Osteoblast (primary cell): ENCODE results near the gene BMP10. TPM values are rescaled to one million over a fixed set of nuclear protein-coding genes. Genes with fewer than 3 reads are reported as not detected.

Source experiments
- DNase-seq: peaks from one replicate; pipeline ENCODE4 v3.0.0; 2011; ENCODE audit warnings: low spot score, mixed read lengths; ENCODE audit not compliant: insufficient read length; ENCODE audit errors: missing footprints
- H2AFZ ChIP-seq: 2 replicates; pipeline ENCODE4 v1.6.0; 2011; ENCODE audit warnings: mild to moderate bottlenecking, low read length
- H3K27ac ChIP-seq: 2 replicates; pipeline ENCODE4 v1.5.1; 2011; ENCODE audit warnings: mild to moderate bottlenecking, low read depth, low read length, moderate library complexity
- H3K27me3 ChIP-seq: 2 replicates; pipeline ENCODE4 v1.6.0; 2012; ENCODE audit warnings: mild to moderate bottlenecking, control low read depth, inconsistent platforms, low read length, moderate library complexity; ENCODE audit not compliant: insufficient read depth
- H3K36me3 ChIP-seq: 2 replicates; pipeline ENCODE4 v1.5.1; 2011; ENCODE audit warnings: mild to moderate bottlenecking, low read length, control low read depth, moderate library complexity; ENCODE audit not compliant: insufficient read depth
- H3K4me1 ChIP-seq: 2 replicates; pipeline ENCODE4 v1.5.1; 2011; ENCODE audit warnings: mild to moderate bottlenecking, low read length, control low read depth, moderate library complexity; ENCODE audit not compliant: insufficient read depth
- H3K4me2 ChIP-seq: 2 replicates; pipeline ENCODE4 v1.6.0; 2011; ENCODE audit warnings: mild to moderate bottlenecking, low read length; ENCODE audit not compliant: insufficient read depth
- H3K4me3 ChIP-seq: fragments of 200-600 bp; sonication (generic); 3 replicates; pipeline ENCODE4 v1.5.1; 2012; ENCODE audit warnings: mild to moderate bottlenecking, low read length, inconsistent platforms; ENCODE audit not compliant: insufficient read depth
- H3K79me2 ChIP-seq: 2 replicates; pipeline ENCODE4 v1.6.0; 2012; ENCODE audit warnings: mild to moderate bottlenecking, low read length, control low read depth, inconsistent platforms; ENCODE audit not compliant: insufficient read depth
- H3K9me3 ChIP-seq: 2 replicates; pipeline ENCODE4 v1.5.1; 2011; ENCODE audit warnings: low read depth, low read length, control low read depth
- H4K20me1 ChIP-seq: 2 replicates; pipeline ENCODE4 v1.6.0; 2012; ENCODE audit warnings: mild to moderate bottlenecking, low read length, control low read depth; ENCODE audit not compliant: insufficient read depth
- CTCF ChIP-seq: IDR thresholded peaks from 2 replicates; pipeline ENCODE4 v1.5.1; 2011; ENCODE audit warnings: mild to moderate bottlenecking, low read depth, low read length, moderate library complexity; ENCODE audit errors: extremely low read depth
- total RNA-seq: library from RNA; depleted of rRNA; stranded (reverse); fragments of >200 nt; gene quantifications from 2 replicates; pipeline ENCODE4 v1.2.3, GENCODE V29; 2012

Gene BMP10
- total RNA-seq = not detected in 2 replicates

GRCh38 chr2:68871159-68871764 is at the start of gene BMP10:
Gene BMP10 (minus strand): TSS chr2:68871397. CDS start chr2:68871358, 39 bp downstream.
- no peak for TF ChIP-seq CTCF
- no peak within 1 kb of the TSS for H3K4me2 ChIP-seq
- no peaks in the 10 kb centered on the region for H4K20me1 ChIP-seq
- DNase-seq = no peak
- H3K4me3 ChIP-seq = no peak within 1 kb of the TSS
- H3K79me2 ChIP-seq = no peaks in the 10 kb centered on the region
- H3K27ac ChIP-seq = no peak within 1 kb of the TSS
- no peaks in the 10 kb centered on the region for H3K4me1 ChIP-seq
- H3K27me3 ChIP-seq = peaks cover 24% of the 10 kb centered on the region
- H3K9me3 ChIP-seq = no peaks in the 10 kb centered on the region
- H3K36me3 ChIP-seq = no peaks in the 10 kb centered on the region
- no peak within 1 kb of the TSS for H2AFZ ChIP-seq

GRCh38 chr2:68920481-68921170 is 49.4 kb upstream of the BMP10 start:
- Histone ChIP-seq H3K4me3 (no peak overlapping the region), H4K20me1 (no peaks in the 10 kb centered on the region), H2AFZ (no peak overlapping the region), H3K27ac (no peak overlapping the region), H3K27me3 (peaks cover 5% of the 10 kb centered on the region), H3K4me1 (no peaks in the 10 kb centered on the region), H3K36me3 (no peaks in the 10 kb centered on the region), H3K9me3 (no peaks in the 10 kb centered on the region), H3K79me2 (no peaks in the 10 kb centered on the region), H3K4me2 (no peak overlapping the region)
- peak; percentile 11 for DNase-seq
- no peak for TF ChIP-seq CTCF

- no peak overlapping the region for H3K27ac ChIP-seq
- DNase-seq = no peak
- H3K27me3 ChIP-seq = peaks cover 12% of the 10 kb centered on the region
- H3K9me3 ChIP-seq = no peaks in the 10 kb centered on the region
- no peak overlapping the region for H3K4me3 ChIP-seq
- TF ChIP-seq CTCF = no peak
- no peaks in the 10 kb centered on the region for H3K79me2 ChIP-seq
- no peaks in the 10 kb centered on the region for H3K36me3 ChIP-seq
- H3K4me1 ChIP-seq = no peaks in the 10 kb centered on the region
- no peak overlapping the region for H2AFZ ChIP-seq
- no peak overlapping the region for H3K4me2 ChIP-seq
- H4K20me1 ChIP-seq = no peaks in the 10 kb centered on the region
Observed at GRCh38 chr2:68918497-68918896, 47.3 kb upstream of the BMP10 start.

GRCh38 chr2:68917034-68917718 is 46.0 kb upstream of the BMP10 start:
- Histone ChIP-seq H2AFZ (no peak overlapping the region), H3K36me3 (no peaks in the 10 kb centered on the region), H3K4me2 (no peak overlapping the region), H3K9me3 (no peaks in the 10 kb centered on the region), H4K20me1 (no peaks in the 10 kb centered on the region), H3K4me3 (no peak overlapping the region), H3K27me3 (peaks cover 10% of the 10 kb centered on the region), H3K79me2 (no peaks in the 10 kb centered on the region), H3K27ac (no peak overlapping the region), H3K4me1 (no peaks in the 10 kb centered on the region)
- TF ChIP-seq CTCF = no peak
- no peak for DNase-seq
